AG04450 (cell line): ENCODE results near the gene TMEM223. TPM values are rescaled to one million over a fixed set of nuclear protein-coding genes. Genes with fewer than 3 reads are reported as not detected.

ENCODE experiments used
- CTCF ChIA-PET: fragments of 300-600, 350-600 bp; formaldehyde crosslinking; extraction: SDS; loops from one replicate; lab custom pipeline; 2022; ENCODE audit warnings: antibody characterized with exemption, inconsistent platforms; lab: Charles Lee
- POLR2A ChIA-PET: fragments of 350-600 bp; formaldehyde crosslinking; extraction: SDS; loops from one replicate; lab custom pipeline; 2021; ENCODE audit warnings: antibody characterized with exemption, inconsistent platforms; lab: Yijun Ruan, JAX
- DNase-seq: peaks from one replicate; pipeline ENCODE4 v3.0.0-alpha.2; 2011; ENCODE audit warnings: low read depth, low spot score
- H3K27ac ChIP-seq: one replicate; pipeline ENCODE4 v1.5.1; 2012; ENCODE audit warnings: low read depth, low read length, control low read depth
- H3K27me3 ChIP-seq: one replicate; pipeline ENCODE4 v1.6.0; 2012; ENCODE audit warnings: low read length; ENCODE audit not compliant: control insufficient read depth, insufficient read depth
- H3K4me3 ChIP-seq: 2 replicates; pipeline ENCODE4 v1.5.1; 2011; ENCODE audit warnings: mild to moderate bottlenecking, low read depth, low read length, control low read depth
- H3K9me3 ChIP-seq: 2 replicates; pipeline ENCODE4 v1.5.1; 2012; ENCODE audit warnings: low read length; ENCODE audit not compliant: control insufficient read depth, insufficient read depth
- polyA plus RNA-seq: library from polyadenylated mRNA; depleted of rRNA; stranded (reverse); fragments of >200 nt; gene quantifications from 2 replicates; pipeline ENCODE4 v1.2.3, GENCODE V29; 2011
- TF ChIP-seq, protein P1 (sequence below): IDR thresholded peaks from 2 replicates; pipeline ENCODE4 v1.5.1; 2011; ENCODE audit warnings: low read depth, low read length, control low read depth, inconsistent platforms

The TMEM223 gene
- polyA plus RNA-seq, 1 experiment = 13.5 TPM

DNA sequence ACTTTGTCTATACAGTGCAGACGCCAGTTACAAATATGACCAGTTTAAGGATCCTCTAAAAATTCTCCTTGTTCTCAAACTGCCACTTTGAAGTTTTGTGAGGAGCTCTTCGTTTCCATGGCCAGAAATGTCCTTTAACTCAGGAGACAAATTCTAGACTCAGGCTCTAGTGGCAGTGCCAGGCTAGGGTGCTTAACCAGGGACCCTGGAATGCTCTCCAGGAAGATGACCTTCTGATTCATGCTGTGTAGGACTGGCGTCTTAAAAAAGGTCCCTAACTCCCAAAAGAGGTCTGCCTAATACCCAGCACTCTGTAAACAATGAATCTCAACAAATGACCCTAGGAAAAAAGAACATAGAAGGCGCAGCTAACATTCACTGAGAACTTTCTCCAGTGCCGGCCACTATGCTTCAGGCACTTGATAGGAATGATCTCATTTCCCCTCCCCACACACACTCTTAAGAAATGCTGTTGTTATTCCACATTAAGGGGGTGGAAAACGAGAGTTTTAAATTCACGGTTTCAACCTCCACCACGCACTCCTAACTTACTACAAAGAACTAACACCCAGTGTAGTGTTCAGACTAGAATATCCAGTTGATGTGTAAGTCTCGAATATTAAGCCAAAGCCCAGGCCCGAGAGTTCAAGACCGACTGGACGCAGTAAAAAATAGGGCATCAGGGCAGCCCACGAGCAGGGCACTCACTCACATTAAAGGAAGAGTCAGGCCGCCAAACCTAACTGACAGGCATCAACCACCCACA is 12.7 kb upstream of the TMEM223 start:
- Histone ChIP-seq H3K27me3 (no peaks in the 10 kb centered on the region), H3K4me3 (peak overlapping the region; percentile 96), H3K9me3 (no peaks in the 10 kb centered on the region), H3K27ac (peak overlapping the region; percentile 81)
- DNase-seq = no peak
- CTCF ChIA-PET = interaction anchor here (2.5 kb wide), 1 partner anchor 18 kb away, joined by 21 read pairs; the partner anchor contains the start of gene TMEM179B
- TF ChIP-seq, protein P1, sequence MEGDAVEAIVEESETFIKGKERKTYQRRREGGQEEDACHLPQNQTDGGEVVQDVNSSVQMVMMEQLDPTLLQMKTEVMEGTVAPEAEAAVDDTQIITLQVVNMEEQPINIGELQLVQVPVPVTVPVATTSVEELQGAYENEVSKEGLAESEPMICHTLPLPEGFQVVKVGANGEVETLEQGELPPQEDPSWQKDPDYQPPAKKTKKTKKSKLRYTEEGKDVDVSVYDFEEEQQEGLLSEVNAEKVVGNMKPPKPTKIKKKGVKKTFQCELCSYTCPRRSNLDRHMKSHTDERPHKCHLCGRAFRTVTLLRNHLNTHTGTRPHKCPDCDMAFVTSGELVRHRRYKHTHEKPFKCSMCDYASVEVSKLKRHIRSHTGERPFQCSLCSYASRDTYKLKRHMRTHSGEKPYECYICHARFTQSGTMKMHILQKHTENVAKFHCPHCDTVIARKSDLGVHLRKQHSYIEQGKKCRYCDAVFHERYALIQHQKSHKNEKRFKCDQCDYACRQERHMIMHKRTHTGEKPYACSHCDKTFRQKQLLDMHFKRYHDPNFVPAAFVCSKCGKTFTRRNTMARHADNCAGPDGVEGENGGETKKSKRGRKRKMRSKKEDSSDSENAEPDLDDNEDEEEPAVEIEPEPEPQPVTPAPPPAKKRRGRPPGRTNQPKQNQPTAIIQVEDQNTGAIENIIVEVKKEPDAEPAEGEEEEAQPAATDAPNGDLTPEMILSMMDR = no peak
- POLR2A ChIA-PET = interaction anchor here (0.6 to 3.6 kb wide), 11 partner anchors 9 to 1004 kb away, joined by 3 to 28 read pairs (median 4); partner anchors contain the start of gene TAF6L

DNA sequence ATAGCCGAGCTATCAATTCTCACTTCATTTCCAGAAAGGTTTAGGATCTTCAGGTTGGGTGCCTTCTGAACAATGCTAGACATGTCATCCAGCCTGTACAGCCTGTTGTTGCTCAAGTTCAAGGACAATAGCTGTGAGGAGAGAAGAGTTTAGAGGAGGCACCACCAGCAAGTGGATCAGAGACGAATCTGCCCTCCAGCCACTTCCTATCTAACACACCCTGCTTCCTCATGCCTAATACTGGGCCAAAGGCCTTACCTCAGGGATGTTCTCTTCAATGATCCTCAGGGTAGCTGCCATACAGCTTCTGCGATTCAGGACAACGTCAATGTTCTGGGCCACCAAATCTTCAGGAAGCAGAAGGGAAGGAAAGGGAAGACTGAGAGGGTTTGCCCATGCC is 9.3 kb upstream of the TMEM223 start:
- Histone ChIP-seq H3K27ac (no peak overlapping the region), H3K9me3 (no peaks in the 10 kb centered on the region), H3K27me3 (no peaks in the 10 kb centered on the region), H3K4me3 (no peak overlapping the region)
- CTCF ChIA-PET = interaction anchor here (2.9 kb wide), 1 partner anchor 14 kb away, joined by 16 read pairs; the partner anchor contains the start of gene TMEM179B
- DNase-seq = no peak
- POLR2A ChIA-PET = interaction anchor here (0.5 kb wide), 2 partner anchors 20 to 47 kb away, joined by 3 to 4 read pairs; partner anchors contain the start of gene ZBTB3
- TF ChIP-seq, protein P1 = no peak

DNA sequence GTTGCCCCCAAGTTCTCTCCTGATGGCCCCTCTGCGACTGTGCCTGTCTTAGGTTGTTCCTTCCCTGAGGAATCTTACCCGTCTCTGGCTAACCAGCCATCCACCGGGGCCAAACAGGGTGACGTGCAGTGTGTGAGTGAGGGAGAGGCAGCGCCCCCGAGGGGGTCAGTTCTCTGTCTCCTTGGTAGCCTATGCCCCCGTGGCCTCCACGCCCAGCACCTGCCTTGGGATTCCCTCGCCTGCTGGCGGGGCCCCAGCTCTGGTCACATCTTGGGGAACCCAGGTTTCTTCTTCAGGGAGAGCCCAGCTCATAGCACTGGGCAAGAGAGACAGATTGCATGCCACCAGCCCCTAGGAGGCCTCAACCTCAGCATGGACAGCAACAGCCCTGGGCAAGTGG is 7.7 kb upstream of the TMEM223 start:
- POLR2A ChIA-PET = interaction anchor here (1.1 kb wide), 1 partner anchor 32 kb away, joined by 14 read pairs; the partner anchor contains the start of gene STX5
- DNase-seq = no peak
- TF ChIP-seq, protein P1 = no peak
- CTCF ChIA-PET = interaction anchor here (2.9 kb wide), 1 partner anchor 13 kb away, joined by 16 read pairs; the partner anchor contains the start of gene TMEM179B
- Histone ChIP-seq H3K9me3 (no peaks in the 10 kb centered on the region), H3K27me3 (no peaks in the 10 kb centered on the region), H3K4me3 (no peak overlapping the region), H3K27ac (no peak overlapping the region)

DNA sequence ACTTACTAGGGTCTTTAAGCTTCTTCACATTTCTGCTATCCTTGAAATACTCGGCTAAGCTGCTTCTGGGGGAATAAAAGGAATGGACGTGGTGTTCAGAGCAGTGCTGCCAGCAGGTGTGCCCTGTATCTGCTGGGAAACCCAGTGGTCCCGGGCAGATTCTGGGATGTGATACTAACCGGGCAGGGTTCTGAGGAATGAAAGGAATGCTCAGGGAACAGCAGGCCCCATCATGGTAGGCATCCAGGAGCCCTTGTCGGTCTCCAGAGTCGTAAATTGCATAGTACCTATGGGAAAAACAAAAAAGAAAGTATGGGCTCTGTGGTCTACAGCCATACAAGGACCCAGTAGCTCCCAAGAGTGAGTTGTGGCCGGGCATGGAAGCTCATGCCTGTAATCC is 4.5 kb upstream of the TMEM223 start:
- TF ChIP-seq, protein P1 = no peak
- Histone ChIP-seq H3K27me3 (no peaks in the 10 kb centered on the region), H3K27ac (no peak overlapping the region), H3K9me3 (peaks cover 4% of the 10 kb centered on the region; the same call in 1 of the 2 replicates), H3K4me3 (no peak overlapping the region)
- ChIA-PET CTCF (interaction anchor here (0.6 to 2.9 kb wide), 2 partner anchors 9 to 10 kb away, joined by 5 to 13 read pairs; partner anchors contain the start of gene TMEM179B), POLR2A (interaction anchor here (0.6 to 1.1 kb wide), 3 partner anchors 8 to 98 kb away, joined by 3 to 8 read pairs (median 5); partner anchors contain the start of gene TEX54)
- no peak for DNase-seq
